ENCODE results near the gene XYLT2. TPM values are rescaled to one million over a fixed set of nuclear protein-coding genes. Genes with fewer than 3 reads are reported as not detected.
A peak's percentile ranks its signal among the peaks of the same experiment; 100 is the strongest.

Gene XYLT2
- total RNA-seq, 2 experiments from 2014 or later: 17.7 to 19.6 TPM

DNA sequence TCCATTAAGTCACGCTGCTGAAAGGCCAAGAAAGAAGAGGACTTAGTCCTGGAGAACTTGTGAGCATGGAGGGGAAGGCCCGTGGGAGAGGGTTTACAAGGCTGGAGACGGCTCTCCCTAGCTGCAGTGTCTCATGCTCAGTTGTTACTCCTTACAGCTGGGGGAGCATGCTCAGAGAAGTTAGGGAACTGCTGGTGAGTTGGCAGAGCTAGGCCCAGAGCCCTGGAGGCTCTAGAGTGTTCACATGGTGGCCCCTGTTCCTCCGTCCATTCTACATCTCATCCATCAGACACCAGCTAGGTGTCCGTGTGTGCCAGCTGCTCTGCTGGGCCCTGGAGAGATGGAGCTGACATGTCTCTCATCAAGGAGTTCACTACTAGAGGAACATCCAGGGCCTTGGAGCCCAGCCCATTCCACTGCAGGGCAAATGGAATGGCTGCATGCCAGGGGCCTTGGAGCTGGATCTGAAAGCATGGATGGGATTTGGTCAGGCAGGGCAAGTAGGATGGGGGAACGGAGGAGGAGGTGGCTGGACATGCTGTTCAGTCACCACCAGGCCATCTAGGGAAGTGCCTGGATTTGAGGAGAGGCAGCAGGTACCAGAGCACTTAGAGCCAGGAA is 6.3 kb downstream of the XYLT2 start:
- Mint-ChIP-seq H3K4me1 (peaks cover 20% of the 10 kb centered on the region), H3K27ac (no peak overlapping the region), H3K9me3 (no peaks in the 10 kb centered on the region), H3K4me3 (no peak overlapping the region), H3K27me3 (no peaks in the 10 kb centered on the region), H3K36me3 (peaks cover 2% of the 10 kb centered on the region)
- DNase-seq: no peak

DNA sequence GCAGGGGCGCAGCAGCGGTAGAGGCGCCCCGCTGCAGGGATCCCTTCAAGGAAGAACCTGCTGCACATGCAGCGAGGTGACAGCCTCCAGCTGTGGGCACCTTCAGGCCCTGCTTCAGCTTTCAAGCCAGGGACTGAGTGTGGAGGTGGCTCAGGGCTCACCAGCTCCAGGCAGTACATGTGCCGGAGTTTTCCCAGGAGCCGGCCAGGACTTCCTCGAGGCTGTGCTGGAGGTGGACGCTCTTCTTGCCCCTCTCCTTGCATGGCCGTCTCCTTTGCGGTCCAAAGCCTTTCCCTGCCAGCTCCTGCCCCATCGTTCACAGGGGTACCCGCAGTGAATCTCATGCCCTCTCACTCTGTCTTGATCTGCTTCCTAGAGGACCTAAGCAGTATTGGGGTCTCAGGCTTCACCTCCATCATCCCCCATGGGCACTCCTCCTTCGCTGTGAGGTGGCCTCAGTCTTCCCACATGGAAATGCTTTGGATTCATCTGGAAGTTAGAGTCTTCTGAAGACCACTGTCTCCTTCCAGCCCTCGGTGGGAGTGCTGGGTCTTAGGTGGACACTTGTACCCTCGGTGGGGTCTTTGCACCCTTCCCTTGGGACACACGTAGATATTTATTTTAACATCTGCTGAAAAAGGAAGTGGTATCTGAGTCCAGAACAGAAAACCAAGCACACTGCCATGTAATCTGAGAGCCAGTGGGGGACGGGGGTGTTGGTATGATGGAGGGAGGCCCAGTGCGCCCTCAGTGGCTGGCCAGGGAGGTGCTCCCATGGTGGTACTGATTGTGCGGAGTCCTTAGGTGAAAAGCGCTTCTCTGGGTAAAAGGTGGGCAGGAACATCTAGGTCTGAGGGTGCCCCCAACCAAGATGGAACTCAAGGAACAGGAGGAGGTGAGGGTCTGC is 7.0 kb downstream of the XYLT2 start:
- Mint-ChIP-seq H3K4me1 (peaks cover 12% of the 10 kb centered on the region), H3K36me3 (peaks cover 2% of the 10 kb centered on the region), H3K9me3 (no peaks in the 10 kb centered on the region), H3K4me3 (no peak overlapping the region), H3K27ac (no peak overlapping the region), H3K27me3 (no peaks in the 10 kb centered on the region)
- DNase-seq: no peak

- no peak for DNase-seq
- H3K27ac Mint-ChIP-seq: no peak overlapping the region
- H3K36me3 Mint-ChIP-seq: peaks cover 2% of the 10 kb centered on the region
- peaks cover 5% of the 10 kb centered on the region for H3K4me1 Mint-ChIP-seq
- H3K27me3 Mint-ChIP-seq: no peaks in the 10 kb centered on the region
- no peaks in the 10 kb centered on the region for H3K9me3 Mint-ChIP-seq
- no peak overlapping the region for H3K4me3 Mint-ChIP-seq
Measured at GRCh38 chr17:50353600-50354195, 7.8 kb downstream of the XYLT2 start.

- Mint-ChIP-seq H3K9me3 (no peaks in the 10 kb centered on the region), H3K27ac (no peak overlapping the region), H3K27me3 (no peaks in the 10 kb centered on the region), H3K4me3 (no peak overlapping the region), H3K4me1 (peaks cover 5% of the 10 kb centered on the region), H3K36me3 (peaks cover 2% of the 10 kb centered on the region)
- no peak for DNase-seq
Measured at GRCh38 chr17:50354198-50354597, 8.3 kb downstream of the XYLT2 start.

- no peak overlapping the region for H3K4me3 Mint-ChIP-seq
- DNase-seq: no peak
Measured at GRCh38 chr17:50354776-50355175, 8.8 kb downstream of the XYLT2 start.

GRCh38 chr17:50355336-50355700 is 9.4 kb downstream of the XYLT2 start:
- Mint-ChIP-seq H3K9me3 (no peaks in the 10 kb centered on the region), H3K36me3 (peaks cover 2% of the 10 kb centered on the region), H3K27ac (peak overlapping the region; percentile 26), H3K4me1 (peaks cover 5% of the 10 kb centered on the region), H3K27me3 (no peaks in the 10 kb centered on the region), H3K4me3 (no peak overlapping the region)
- DNase-seq: no peak

More at GRCh38 chr17:50354776-50355175, 8.8 kb downstream of the XYLT2 start:
- H3K9me3 Mint-ChIP-seq: no peaks in the 10 kb centered on the region
- H3K27me3 Mint-ChIP-seq: no peaks in the 10 kb centered on the region
- peaks cover 5% of the 10 kb centered on the region for H3K4me1 Mint-ChIP-seq
- H3K36me3 Mint-ChIP-seq: peaks cover 2% of the 10 kb centered on the region
- H3K27ac Mint-ChIP-seq: peak overlapping the region; percentile 26

- Mint-ChIP-seq H3K27ac (no peak overlapping the region), H3K4me3 (no peak overlapping the region), H3K4me1 (peaks cover 3% of the 10 kb centered on the region), H3K9me3 (no peaks in the 10 kb centered on the region), H3K27me3 (no peaks in the 10 kb centered on the region), H3K36me3 (peaks cover 2% of the 10 kb centered on the region)
- no peak for DNase-seq
Measured at GRCh38 chr17:50355701-50356341, 9.9 kb downstream of the XYLT2 start.

- no peaks in the 10 kb centered on the region for H3K9me3 Mint-ChIP-seq
- no peak overlapping the region for H3K4me3 Mint-ChIP-seq
- H3K27me3 Mint-ChIP-seq: no peaks in the 10 kb centered on the region
- H3K27ac Mint-ChIP-seq: no peak overlapping the region
- no peak for DNase-seq
- peaks cover 4% of the 10 kb centered on the region for H3K4me1 Mint-ChIP-seq
- peaks cover 2% of the 10 kb centered on the region for H3K36me3 Mint-ChIP-seq
Measured at GRCh38 chr17:50356418-50356817, 10.5 kb downstream of the XYLT2 start.

- DNase-seq: no peak
- Mint-ChIP-seq H3K36me3 (peaks cover 2% of the 10 kb centered on the region), H3K27me3 (no peaks in the 10 kb centered on the region), H3K9me3 (no peaks in the 10 kb centered on the region), H3K27ac (no peak overlapping the region), H3K4me3 (no peak overlapping the region), H3K4me1 (peaks cover 7% of the 10 kb centered on the region)
Measured at GRCh38 chr17:50356892-50357510, 11.1 kb downstream of the XYLT2 start.

DNA sequence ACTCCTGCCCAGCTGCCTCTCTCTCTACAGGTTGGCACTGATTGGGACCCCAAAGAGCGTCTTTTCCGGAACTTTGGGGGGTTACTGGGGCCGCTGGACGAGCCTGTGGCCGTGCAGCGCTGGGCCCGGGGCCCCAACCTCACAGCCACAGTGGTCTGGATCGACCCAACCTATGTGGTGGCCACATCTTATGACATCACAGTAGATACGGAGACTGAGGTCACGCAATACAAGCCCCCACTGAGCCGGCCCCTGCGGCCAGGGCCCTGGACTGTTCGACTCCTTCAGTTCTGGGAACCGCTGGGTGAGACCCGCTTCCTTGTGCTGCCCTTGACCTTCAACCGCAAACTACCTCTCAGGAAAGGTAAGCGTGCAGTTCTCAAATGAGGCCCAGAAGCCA is 12.3 kb downstream of the XYLT2 start:
- peaks cover 14% of the 10 kb centered on the region for H3K4me1 Mint-ChIP-seq
- no peak overlapping the region for H3K27ac Mint-ChIP-seq
- no peak overlapping the region for H3K4me3 Mint-ChIP-seq
- no peak for DNase-seq
- no peaks in the 10 kb centered on the region for H3K9me3 Mint-ChIP-seq
- H3K27me3 Mint-ChIP-seq: no peaks in the 10 kb centered on the region
- peaks cover 2% of the 10 kb centered on the region for H3K36me3 Mint-ChIP-seq

- Mint-ChIP-seq H3K9me3 (no peaks in the 10 kb centered on the region), H3K4me3 (no peak overlapping the region), H3K27me3 (no peaks in the 10 kb centered on the region), H3K27ac (no peak overlapping the region), H3K4me1 (peaks cover 14% of the 10 kb centered on the region), H3K36me3 (peaks cover 2% of the 10 kb centered on the region)
- DNase-seq: no peak
Measured at GRCh38 chr17:50359005-50359699, 13.2 kb downstream of the XYLT2 start.

DNA sequence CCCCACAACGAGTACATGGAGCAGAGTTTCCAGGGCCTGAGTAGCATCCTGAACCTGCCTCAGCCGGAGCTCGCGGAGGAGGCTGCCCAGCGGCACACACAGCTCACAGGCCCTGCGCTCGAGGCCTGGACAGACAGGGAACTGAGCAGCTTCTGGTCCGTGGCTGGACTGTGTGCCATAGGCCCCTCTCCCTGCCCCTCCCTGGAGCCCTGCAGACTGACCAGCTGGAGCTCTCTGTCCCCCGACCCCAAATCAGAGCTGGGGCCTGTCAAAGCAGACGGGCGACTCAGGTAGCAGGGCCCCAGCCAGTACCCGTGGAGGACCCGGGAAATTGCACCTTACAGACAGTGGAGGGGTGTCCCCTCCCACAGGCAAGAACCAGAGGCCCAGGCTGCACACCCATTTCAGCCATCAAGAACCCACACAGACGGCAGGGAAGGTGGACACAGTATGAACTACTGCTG is 14.1 kb downstream of the XYLT2 start:
- Mint-ChIP-seq H3K4me1 (peaks cover 14% of the 10 kb centered on the region), H3K36me3 (peaks cover 2% of the 10 kb centered on the region), H3K4me3 (no peak overlapping the region), H3K9me3 (no peaks in the 10 kb centered on the region), H3K27me3 (no peaks in the 10 kb centered on the region), H3K27ac (peak overlapping the region; percentile 51)
- DNase-seq: no peak

DNA sequence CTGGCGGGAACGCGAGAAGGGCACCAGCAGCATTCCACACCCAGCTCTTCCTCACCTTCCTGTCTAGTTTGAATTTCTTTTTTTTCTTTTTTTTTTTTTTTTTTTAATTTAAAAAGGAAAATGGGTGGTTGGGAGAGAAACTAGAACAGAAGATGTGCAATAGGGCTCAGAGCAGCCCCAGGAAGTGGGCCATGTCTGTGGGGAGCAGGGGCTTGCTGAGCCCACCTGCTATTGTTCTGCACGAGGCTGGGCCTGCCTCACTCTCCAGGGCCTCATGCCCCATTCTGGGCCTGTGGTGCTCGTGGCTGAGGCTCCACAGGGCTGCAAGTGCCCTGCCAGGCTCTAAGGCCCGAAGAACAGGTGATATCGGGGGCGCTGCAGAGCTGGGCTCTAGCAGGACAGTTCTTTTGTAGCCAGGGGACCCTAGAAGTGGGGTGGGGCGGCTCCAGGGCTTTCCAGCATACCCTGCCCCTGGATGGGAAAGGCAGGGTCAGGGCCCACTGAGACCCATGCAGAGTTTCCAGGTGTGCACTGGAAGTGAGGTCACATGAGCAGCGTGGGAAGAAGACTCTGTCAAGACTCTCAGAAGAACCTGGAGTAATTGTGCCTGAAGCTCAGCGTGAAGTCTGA is 14.7 kb downstream of the XYLT2 start:
- Mint-ChIP-seq H3K4me3 (no peak overlapping the region), H3K4me1 (peaks cover 14% of the 10 kb centered on the region), H3K9me3 (no peaks in the 10 kb centered on the region), H3K36me3 (peaks cover 2% of the 10 kb centered on the region), H3K27ac (peak overlapping the region; percentile 51), H3K27me3 (no peaks in the 10 kb centered on the region)
- DNase-seq: no peak

Measured in activated naive CD8-positive, alpha-beta T cell treated with anti-CD3 and anti-CD28 coated beads for 36 hours (primary cell).